Kidney epithelial cell (primary cell): ENCODE results near the gene STIP1. TPM values are rescaled to one million over a fixed set of nuclear protein-coding genes. Genes with fewer than 3 reads are reported as not detected.

Experiments used
- DNase-seq: peaks from one replicate; pipeline ENCODE4 v3.0.0-alpha.2; 2010; ENCODE audit warnings: low read depth
- H3K27me3 ChIP-seq: 2 replicates; pipeline ENCODE4 v1.6.0; 2011; ENCODE audit warnings: low read length; ENCODE audit not compliant: control insufficient read depth, insufficient read depth
- H3K36me3 ChIP-seq: 2 replicates; pipeline ENCODE4 v1.5.1; 2011; ENCODE audit warnings: low read length; ENCODE audit not compliant: control insufficient read depth, insufficient read depth
- H3K4me3 ChIP-seq: 2 replicates; pipeline ENCODE4 v1.5.1; 2011; ENCODE audit warnings: low read depth, mild to moderate bottlenecking, control low read depth, low read length
- total RNA-seq: library from RNA; depleted of rRNA; stranded (reverse); fragments of >200 nt; gene quantifications from 2 replicates; pipeline ENCODE4 v1.2.3, GENCODE V29; 2015
- TF ChIP-seq, protein P1 (sequence below): IDR thresholded peaks from 2 replicates; pipeline ENCODE4 v1.5.1; 2011; ENCODE audit warnings: mild to moderate bottlenecking, moderate library complexity, low read length, control low read depth, inconsistent platforms; ENCODE audit not compliant: insufficient read depth, poor library complexity, severe bottlenecking

The STIP1 gene
- total RNA-seq, 1 donor from 2014 or later = 138 TPM

DNA sequence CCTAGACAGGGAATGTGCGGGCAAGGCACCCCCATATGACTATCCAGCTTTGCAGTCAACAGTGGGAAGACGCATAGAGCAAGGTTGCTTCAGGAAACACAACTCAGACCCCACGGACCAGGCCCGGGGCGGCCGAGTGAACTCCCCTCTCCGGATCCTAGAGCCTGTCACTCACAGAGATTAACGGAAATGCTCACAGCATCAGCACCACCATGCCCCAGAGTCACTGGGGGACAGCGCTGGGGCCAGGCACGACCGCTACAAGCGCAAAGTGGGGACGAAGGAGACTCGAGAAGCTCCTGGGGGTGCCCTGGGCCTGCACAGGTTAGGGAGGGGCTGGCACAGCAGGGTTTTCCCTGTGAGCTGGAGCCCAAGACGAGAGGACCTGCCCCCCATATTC, 35.9 kb upstream of the STIP1 start:
- no peak overlapping the region for H3K4me3 ChIP-seq
- no peak for DNase-seq
- H3K27me3 ChIP-seq = peaks cover 8% of the 10 kb centered on the region
- H3K36me3 ChIP-seq = no peaks in the 10 kb centered on the region
- TF ChIP-seq, protein P1, sequence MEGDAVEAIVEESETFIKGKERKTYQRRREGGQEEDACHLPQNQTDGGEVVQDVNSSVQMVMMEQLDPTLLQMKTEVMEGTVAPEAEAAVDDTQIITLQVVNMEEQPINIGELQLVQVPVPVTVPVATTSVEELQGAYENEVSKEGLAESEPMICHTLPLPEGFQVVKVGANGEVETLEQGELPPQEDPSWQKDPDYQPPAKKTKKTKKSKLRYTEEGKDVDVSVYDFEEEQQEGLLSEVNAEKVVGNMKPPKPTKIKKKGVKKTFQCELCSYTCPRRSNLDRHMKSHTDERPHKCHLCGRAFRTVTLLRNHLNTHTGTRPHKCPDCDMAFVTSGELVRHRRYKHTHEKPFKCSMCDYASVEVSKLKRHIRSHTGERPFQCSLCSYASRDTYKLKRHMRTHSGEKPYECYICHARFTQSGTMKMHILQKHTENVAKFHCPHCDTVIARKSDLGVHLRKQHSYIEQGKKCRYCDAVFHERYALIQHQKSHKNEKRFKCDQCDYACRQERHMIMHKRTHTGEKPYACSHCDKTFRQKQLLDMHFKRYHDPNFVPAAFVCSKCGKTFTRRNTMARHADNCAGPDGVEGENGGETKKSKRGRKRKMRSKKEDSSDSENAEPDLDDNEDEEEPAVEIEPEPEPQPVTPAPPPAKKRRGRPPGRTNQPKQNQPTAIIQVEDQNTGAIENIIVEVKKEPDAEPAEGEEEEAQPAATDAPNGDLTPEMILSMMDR = no peak

GRCh38 chr11:64150481-64151239, 35.3 kb upstream of the STIP1 start:
- TF ChIP-seq, protein P1 = no peak
- no peak for DNase-seq
- H3K27me3 ChIP-seq = peaks cover 8% of the 10 kb centered on the region
- no peaks in the 10 kb centered on the region for H3K36me3 ChIP-seq
- H3K4me3 ChIP-seq = no peak overlapping the region

DNA sequence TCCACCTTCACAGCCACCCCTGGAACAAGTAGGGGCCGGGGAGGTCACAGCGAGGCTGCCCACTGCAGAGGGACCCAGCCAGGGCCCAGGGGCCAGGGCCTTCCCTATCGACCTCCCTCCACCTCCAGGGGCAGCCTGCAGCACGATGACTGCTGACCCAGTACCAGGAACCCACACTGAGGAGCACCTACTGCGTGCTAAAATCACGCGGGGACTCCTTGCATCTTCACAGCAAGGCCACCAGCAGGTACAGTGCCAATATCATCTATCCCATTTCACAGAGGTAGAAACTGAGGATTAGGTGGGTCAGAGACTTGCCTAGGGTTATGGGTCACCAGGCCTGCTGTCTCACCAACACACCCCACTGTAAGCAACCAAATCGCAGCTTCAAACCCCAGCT, 34.6 kb upstream of the STIP1 start:
- TF ChIP-seq, protein P1 = no peak
- no peak for DNase-seq
- Histone ChIP-seq H3K4me3 (no peak overlapping the region), H3K27me3 (peaks cover 8% of the 10 kb centered on the region), H3K36me3 (no peaks in the 10 kb centered on the region)

DNA sequence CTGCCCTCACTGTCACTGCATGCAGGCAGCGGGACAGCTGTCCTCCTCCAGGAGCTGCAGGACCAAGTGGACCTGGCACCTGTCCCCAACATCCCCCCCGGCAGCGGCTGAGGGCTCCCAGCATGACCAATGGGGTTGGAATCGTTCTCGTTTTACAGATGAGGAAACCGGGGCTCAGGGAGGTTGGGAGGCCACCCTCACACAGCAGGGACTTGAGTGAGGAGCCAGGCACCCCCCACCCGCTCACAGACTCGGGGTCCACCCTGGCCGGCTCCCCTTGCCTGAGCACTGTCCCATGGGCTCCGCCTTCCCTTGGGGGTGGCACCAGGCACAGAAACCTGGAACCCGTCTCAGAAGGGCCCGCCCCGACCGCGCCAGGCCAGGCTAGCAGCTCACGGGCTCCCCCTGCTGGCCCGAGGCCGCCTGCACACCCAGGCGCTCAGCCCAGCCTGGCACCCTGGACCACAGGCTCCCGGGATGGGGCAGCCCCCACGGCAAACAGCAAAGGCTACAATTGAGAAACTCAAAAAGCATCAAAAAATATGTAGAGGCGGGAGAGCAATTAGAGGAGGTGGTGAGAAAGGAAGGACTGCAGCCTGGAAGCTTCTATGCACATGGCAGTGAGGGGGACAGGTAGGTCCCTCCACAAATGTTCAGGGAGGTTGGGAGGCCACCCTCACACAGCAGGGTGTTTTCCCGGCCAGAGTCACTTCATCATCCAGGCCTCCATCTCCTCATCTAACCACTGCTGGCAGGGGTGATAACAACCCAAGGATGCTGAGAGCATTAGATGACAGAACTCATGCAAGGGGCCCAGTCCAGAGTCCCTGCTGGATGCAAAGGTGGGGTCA, 32.9 kb upstream of the STIP1 start:
- Histone ChIP-seq H3K27me3 (peaks cover 8% of the 10 kb centered on the region), H3K4me3 (no peak overlapping the region), H3K36me3 (no peaks in the 10 kb centered on the region)
- DNase-seq = no peak
- TF ChIP-seq, protein P1 = peak; percentile 91

- TF ChIP-seq, protein P1 = no peak
- no peaks in the 10 kb centered on the region for H3K36me3 ChIP-seq
- H3K4me3 ChIP-seq = no peak overlapping the region
- peaks cover 8% of the 10 kb centered on the region for H3K27me3 ChIP-seq
- no peak for DNase-seq
These were observed 32.2 kb upstream of the STIP1 start for GRCh38 chr11:64153812-64154211.
